H1 (cell line): ENCODE results near the gene FUBP3. TPM values are rescaled to one million over a fixed set of nuclear protein-coding genes. Genes with fewer than 3 reads are reported as not detected.

Source experiments
- CREB1 ChIP-seq: IDR thresholded peaks from 2 replicates; pipeline ENCODE4 v1.6.1; 2012; ENCODE audit warnings: inconsistent platforms
- KDM1A ChIP-seq: fragments of 200-600, 300-600 bp; sonication (generic); IDR thresholded peaks from 2 replicates; pipeline ENCODE4 v1.7.1; 2016; ENCODE audit warnings: mild to moderate bottlenecking, low read length, borderline replicate concordance
- polyA plus RNA-seq, 7 experiments: library from polyadenylated mRNA; depleted of rRNA in 3 of 7; stranded (reverse) in 5 of 7; unstranded in 2 of 7; fragments of >200 nt in 5 of 7; fragments of 200-250 nt in 2 of 7; gene quantifications; 1 replicate in 5 of 7; 2 replicates in 1 of 7; 4 replicates in 1 of 7; pipeline versions ENCODE4 v1.2.1 to v1.2.3, GENCODE V29; 2011 to 2013; ENCODE audit warnings: missing spikeins in 2 of 7, mixed read lengths in 2 of 7
- total RNA-seq: library from RNA; stranded (reverse); fragmentation: NEBNext Ultra II Directional; extraction: Animal tissue kit (Norgen Biotek cat#: 25700); gene quantifications from 2 replicates; pipeline ENCODE4 v1.2.1, GENCODE V29; 2021

Gene FUBP3
- total and polyA plus RNA-seq, 2 of the 8 experiments (the other 6 are each of a cell fraction or from before 2014, with no cell fraction given): 23.7 to 76.4 TPM

DNA sequence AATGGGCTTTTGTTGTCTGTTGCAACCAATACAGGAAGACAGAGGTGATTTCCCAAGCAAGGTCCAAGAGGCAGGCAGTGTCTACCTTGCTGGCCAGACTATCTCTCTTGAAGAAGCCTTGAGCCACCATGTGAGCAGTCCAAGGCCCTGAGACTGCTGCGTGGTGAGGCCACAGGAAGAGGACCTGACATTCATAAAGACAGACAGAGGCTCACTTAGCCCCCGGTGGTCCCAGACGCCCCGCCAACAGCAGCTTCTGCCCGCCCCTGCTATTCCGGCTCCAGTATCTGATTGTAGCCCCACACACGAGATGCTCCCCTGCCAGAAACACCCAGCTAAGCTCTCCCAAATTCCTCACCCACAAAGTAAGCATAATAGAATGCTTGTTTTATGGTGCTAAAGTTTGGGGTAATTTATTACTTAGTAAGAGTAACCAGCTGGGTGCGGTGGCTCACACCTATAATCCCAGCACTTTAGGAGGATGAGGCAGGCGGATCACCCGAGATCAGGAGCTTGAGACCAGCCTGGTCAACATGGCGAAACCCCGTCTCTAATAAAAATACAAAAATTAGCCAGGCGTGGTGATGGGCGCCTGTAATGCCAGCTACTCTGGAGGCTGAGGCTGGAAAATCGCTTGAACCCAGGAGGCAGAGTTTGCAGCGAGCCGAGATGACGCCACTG is 22.8 kb upstream of the FUBP3 start (continued):
- TF ChIP-seq CREB1 (no peak), KDM1A (no peak)
